Renal cortical epithelial cell (primary cell): ENCODE data around the gene QSOX1. TPM values are rescaled to one million over a fixed set of nuclear protein-coding genes. Genes with fewer than 3 reads are reported as not detected.
"Not testable (repeated sequence)": the region's sequence is repeated elsewhere in the genome, so short reads cannot be mapped to it uniquely, and the experiment has no call there.

ENCODE experiments used
- DNase-seq: peaks from one replicate; pipeline ENCODE4 v3.0.0-alpha.2; 2011; ENCODE audit warnings: low read depth
- total RNA-seq: library from RNA; depleted of rRNA; stranded (reverse); fragments of >200 nt; gene quantifications from 2 replicates; pipeline ENCODE4 v1.2.3, GENCODE V29; 2014

The QSOX1 gene
- total RNA-seq, 1 donor from 2014 or later, result 199 TPM

DNA sequence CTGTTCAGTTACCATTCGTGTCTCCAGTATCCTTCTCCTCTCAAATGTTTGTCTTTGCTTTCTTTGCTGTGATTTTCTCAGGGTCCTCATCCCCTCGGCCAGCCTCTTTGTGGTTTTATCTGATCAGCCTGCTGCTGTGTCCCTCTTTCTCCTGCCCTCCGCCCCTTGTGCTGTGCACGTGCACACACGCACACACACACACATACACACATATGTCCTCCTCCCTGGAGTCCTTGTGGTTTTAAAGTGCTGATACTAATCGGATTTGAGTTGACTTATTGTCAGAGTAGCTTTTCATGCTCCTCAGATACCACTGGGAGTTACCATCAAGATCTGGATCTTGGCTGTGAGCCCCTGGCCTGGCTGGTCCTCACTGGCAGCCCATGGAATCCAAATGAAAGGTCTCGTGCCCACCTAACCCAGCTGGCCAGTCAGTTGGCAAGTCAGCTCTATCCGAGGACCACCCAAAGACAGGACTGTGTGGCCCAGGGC, 34.1 kb downstream of the QSOX1 start:
- no peak for DNase-seq

DNA sequence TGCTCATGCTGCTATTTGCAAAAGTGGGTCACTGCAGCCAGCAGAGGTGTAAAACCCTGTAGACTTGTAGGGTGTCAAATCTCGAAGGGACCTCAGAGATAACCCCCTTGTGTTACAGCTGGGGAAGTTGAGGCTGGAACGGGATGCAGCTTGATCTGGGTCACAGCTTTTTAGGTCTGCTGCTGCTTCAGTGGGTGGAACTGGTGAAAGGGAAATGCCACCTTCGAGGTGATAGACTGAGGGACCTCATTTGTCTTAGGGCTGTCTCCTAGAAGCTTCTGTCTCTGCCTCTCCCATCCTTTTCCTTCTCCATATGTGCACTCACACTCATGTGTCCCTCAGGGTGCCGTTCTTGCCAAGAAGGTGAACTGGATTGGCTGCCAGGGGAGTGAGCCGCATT, 35.4 kb downstream of the QSOX1 start:
- DNase-seq, result no peak

DNA sequence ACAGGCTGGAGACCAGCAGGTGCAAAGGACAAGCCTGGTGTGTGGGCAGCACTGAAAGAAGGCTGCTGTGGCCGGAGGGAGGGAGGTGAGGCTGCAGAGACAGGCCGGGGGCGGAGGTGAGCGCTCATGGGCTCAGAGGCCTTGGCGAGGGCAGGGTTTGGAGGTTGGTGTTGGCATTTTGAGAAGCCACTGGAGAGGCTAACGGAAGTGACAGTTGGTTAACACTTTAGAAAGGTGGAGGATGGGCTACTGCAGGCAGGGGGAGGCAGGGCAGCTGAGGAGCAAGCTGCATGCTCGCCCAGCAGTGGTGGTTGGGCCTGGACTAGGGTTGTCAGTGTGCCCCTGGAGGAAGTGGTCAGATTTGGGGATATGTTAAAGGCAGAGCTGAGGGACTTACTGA, 37.5 kb downstream of the QSOX1 start:
- DNase-seq, result no peak

DNA sequence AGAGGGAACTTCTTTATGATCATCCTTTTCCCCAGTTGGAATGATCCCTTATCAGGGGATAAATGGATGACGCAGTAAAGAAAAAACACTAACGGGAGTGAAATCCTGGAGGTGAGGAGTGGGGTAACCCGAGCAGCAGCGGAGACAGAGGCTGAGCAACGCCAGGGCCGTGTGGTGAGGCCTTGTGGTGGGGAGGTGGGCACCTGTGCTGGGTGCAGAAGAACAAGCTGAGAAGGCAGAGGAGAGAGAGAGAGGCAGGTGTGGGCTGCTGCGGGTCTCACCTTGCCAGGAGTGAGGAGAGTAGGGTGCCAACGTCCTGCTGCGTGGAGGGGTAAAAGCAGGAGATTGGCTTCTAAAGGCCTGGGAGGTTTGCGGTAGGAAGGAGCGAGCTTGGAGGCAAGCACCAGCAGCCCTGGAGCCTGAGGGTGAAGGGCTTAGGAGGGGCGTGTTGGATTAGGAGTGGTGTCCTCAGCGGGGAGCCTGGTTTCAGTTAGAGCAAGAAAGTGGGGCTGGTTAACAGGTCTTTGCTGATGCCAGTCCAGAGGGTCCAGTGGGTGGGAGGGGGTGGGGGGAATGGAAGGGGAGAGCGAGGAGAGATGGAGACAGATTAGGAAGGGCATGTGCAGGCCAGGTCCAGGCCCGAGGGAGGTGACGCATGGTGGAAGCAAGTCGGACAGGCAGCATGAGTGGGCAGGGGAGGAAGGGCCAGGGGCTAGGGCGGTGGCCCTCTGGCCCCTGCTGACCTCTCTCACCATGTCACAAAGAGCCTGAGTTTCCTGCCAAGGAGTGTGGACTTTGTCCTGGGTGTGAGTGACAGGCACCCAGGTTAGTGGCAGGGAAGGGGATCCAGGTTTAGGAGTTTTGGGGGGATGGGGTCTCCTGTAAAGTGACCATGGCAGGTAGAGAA, 38.7 kb downstream of the QSOX1 start:
- DNase-seq, result no peak

DNA sequence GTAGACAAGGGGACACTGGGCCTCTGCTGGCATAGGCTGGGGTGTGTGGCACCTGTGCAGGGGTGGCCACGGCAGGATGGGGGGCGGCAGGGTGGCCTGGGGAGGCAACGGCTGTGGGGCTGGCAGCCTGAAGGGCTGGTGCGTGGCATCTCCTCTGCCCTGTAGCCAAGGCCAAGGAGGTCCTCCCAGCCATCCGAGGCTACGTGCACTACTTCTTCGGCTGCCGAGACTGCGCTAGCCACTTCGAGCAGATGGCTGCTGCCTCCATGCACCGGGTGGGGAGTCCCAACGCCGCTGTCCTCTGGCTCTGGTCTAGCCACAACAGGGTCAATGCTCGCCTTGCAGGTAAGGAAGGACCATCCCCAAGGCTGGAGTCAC, 39.4 kb downstream of the QSOX1 start:
- no peak for DNase-seq

DNA sequence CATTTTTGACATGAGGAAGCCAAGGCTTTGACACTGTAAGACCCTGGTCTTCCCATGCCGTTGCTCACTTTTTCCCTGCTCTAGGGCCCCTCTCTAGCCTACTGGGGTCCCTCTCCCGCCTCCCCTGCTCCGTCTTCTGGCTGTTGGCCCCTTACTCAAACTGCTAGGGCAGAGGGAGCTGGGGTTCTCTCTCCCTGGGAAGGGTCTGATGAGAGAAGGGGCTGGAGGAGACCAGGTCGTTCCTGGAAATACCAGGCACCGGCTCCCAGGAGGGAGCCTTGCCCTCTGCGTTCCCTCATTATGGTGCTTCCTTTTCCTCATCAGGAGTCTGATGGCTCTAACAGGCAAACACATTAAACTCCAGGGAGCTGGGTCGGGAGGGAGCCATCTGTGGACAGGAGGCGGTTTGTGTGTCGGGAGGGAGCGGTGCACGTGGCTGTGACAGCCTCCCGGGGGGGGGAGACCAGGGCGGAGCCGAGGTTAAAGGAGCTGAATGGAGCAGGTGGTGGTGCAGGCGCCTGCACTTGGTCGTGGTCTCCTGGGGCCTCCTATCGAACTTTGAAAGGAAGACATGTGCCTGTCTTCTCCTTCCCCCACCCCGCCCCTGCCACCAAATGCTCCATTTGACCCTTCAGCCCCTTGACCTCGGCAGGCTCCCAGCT, 40.0 kb downstream of the QSOX1 start:
- no peak for DNase-seq

DNA sequence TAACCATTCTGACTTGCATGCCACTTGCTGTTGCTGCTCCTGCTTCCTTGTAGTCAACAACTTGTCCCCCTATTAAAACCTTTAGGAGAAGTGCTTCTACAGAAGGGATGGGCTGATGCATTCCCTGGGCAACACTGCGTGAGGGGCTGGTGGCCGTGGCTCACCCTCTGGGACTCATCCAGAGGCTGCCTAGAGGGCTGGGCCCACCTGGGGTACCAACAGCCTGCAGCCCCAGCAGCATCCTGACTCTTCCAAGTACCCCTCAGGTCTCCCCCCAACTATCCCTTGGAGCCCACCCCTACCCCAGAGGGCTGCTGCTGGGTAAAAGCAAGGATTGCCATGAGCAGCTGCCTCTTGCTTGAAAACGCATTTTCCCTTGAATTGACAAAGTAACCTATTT, 40.7 kb downstream of the QSOX1 start:
- DNase-seq, result no peak

DNA sequence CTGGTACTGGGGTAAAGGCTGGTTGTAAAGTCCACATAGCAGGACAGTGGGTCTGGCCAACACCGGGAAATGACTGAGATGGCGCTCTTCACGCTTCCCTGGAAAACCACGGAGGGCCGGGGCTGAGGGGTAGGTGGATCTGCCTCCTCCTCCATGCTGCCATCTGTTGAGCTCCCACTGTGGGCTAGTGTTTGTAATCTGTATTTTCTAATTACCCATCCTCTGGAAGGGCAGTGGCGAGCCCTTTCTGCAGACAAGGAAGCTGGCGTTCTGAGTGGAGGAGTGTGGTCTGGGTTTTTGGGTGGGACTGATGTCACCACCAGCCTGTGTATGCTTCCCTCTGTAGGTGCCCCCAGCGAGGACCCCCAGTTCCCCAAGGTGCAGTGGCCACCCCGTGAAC, 41.2 kb downstream of the QSOX1 start:
- DNase-seq, result no peak

DNA sequence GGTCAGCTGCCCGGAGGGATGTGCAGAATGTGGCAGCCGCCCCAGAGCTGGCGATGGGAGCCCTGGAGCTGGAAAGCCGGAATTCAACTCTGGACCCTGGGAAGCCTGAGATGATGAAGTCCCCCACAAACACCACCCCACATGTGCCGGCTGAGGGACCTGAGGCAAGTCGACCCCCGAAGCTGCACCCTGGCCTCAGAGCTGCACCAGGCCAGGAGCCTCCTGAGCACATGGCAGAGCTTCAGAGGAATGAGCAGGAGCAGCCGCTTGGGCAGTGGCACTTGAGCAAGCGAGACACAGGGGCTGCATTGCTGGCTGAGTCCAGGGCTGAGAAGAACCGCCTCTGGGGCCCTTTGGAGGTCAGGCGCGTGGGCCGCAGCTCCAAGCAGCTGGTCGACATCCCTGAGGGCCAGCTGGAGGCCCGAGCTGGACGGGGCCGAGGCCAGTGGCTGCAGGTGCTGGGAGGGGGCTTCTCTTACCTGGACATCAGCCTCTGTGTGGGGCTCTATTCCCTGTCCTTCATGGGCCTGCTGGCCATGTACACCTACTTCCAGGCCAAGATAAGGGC, 41.9 kb downstream of the QSOX1 start:
- no peak for DNase-seq

DNA sequence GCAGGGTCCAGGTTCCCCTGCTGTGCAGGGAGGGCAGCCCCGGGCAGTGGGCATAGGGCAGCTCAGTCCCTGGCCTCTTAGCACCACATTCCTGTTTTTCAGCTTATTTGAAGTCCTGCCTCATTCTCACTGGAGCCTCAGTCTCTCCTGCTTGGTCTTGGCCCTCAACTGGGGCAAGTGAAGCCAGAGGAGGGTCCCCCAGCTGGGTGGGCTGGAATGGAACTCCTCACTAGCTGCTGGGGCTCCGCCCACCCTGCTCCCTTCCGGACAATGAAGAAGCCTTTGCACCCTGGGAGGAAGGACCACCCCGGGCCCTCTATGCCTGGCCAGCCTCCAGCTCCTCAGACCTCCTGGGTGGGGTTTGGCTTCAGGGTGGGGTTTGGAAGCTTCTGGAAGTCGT, 42.6 kb downstream of the QSOX1 start:
- DNase-seq, result no peak

DNA sequence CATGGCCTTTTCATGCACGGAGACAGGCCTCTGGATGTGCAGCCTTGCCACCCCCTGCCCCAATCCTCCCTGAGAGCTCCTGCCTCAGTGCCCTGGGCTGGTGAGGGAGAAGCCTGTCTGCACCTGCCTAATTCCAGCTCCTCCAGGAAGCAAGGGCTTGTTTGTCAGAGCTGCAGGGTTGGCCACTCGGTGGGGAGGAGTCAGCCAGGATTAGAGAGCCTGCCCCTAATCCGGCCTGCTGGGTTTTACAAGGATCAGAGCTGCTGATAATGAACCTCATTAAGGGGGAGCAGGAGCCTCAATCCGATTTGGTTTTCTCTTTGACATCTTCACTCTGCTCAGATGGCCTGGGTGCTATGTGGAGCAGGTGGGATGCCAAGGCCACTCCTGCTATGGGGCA, 43.5 kb downstream of the QSOX1 start:
- no peak for DNase-seq

DNA sequence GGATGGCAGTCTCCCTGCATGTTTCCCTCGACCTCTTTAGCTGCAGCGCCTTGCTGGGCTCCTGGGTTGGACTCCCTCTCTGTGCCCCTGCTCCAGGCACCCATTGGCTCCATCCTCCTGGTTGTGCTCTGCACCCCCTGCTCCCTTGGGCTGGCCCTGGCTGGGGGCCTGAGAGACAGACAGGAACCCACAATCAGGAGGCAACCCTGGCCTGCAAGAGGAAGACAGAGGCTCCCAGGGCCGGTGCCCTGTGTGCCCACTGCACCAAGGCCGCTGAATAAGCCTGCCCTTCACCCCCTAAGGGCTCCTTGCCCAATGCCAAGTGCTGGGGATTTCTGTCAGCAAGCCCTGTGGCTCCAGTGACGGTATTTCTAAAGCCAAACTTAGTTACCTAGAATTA, 43.9 kb downstream of the QSOX1 start:
- no peak for DNase-seq

DNA sequence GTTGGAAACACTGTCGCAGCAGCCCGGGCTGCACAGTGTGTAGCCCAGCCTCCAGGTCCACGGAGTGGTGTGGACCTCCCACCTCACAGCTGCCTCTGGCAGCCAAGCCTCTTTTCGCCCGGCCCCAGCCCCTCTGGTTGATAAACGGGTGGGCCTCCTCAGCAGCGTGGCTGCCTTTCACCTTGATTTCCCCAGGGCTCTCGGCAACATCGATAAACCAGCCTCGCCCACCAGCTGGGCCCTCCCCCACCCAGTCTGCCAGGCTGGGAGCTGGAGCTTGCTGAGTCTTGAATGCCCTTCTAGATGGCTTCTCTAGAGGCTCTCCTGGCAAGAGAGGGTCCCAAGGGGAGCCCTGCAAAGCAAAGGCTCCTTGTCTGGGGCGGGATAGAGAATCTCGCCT, 44.3 kb downstream of the QSOX1 start:
- no peak for DNase-seq

DNA sequence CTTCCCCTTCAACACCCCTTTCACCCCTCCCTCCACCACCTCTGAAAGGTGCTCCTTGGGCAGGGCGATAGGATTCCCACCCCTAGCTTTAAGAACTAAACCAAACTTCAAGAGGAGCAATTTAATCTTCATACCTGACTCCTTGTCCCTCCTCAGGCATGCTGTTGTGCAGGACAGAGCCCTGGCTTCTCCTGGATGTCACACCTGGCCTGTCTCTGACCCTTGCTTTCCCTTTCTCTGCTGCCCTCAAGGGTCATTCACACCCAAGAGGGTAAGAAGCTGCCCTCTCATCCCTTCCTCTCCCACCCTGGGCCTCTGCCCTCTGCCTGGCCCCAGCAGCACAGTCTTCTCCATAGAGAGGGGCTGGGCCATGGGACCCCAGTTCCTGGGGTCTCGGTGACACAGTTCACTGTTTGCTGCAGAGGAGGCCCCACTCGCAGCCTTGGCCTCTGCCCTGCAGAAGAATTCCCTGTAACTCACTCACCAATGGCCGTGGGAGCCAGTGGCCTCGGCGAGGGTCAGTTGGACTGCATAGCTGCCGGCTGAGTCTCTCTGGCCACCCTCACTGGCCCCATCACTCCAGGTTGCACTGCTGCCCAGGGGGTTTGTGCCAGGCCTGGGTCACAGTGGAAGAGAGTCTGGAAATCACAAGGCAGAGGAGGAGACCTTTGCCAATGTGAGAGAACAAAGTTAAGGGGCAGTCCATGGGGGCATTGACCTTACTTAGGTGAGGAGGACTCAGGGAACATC, 47.0 kb downstream of the QSOX1 start:
- DNase-seq, result no peak

DNA sequence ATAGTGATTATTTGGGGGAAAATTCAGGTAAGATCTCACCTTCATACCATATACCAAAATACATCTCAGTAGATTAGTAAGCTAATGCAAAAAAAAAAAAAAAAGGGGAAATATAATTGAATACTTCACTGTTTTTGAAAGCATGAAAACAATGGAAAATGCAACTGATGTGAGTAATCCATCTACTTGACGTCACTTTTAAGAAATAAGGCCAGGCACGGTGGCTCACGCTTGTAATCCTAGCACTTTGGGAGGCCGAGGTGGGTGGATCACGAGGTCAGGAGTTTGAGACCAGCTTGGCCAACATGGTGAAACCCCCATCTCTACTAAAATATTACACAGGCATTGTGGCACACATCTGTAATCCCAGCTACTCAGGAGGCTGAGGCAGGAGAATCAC, 47.9 kb downstream of the QSOX1 start:
- DNase-seq, result not testable (repeated sequence)

DNA sequence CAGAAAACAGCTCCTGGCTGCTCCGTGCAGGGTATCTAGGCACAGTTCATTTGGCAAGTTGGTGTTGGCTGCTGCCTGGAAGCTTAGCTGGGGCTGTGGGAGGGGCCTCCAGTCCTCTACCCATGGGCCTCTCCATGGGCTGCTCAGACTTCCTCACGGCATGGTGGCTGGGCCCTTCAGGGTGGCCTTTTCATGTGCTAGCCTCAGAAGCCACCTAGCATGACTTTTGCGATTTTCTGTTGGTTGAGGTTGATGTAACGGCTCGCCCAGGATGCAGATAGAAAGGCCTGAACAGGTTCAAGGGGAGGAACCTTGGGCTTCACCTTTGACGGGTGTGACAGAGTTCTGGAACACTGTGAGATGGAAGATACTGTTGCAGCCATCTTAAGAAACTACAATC, 49.6 kb downstream of the QSOX1 start:
- no peak for DNase-seq

DNA sequence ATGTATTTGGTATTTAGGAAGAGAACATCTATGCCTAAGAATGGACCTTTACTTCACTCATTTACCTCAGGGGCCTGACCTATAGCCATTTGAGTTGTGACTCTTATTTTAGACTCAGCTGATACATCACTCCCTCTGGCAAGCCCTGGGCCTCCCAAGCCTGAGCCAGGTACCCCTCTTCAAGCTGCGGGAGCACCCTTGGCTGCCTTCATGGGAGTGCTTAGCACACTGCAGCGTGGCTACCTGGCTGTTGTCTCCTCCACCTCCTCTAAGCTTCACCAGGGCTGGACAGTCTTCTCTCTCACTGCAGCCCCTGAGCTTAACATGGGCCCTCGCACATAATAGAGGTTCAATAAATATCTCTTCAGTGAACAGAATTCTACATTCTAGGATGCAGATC, 51.9 kb downstream of the QSOX1 start:
- no peak for DNase-seq

DNA sequence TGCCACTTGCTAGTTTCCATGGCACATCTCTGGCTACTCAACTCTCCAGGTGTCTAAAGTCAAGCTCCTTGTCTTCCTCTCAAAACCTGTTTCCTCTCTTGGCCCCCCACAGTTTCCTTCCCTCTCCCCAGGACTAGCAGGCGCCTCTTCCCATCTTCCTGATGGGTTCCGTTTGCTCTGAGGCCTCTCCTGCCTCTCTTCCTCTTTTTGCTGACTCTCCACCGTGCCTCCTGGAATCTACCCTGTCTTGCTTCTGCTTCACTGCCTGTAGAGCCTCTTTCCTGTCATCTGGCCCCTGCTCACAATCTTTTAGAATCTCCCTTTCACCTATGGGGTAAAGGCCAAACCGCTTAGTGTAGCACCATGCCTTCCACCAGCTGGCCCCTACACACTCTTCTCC, 53.6 kb downstream of the QSOX1 start:
- no peak for DNase-seq

DNA sequence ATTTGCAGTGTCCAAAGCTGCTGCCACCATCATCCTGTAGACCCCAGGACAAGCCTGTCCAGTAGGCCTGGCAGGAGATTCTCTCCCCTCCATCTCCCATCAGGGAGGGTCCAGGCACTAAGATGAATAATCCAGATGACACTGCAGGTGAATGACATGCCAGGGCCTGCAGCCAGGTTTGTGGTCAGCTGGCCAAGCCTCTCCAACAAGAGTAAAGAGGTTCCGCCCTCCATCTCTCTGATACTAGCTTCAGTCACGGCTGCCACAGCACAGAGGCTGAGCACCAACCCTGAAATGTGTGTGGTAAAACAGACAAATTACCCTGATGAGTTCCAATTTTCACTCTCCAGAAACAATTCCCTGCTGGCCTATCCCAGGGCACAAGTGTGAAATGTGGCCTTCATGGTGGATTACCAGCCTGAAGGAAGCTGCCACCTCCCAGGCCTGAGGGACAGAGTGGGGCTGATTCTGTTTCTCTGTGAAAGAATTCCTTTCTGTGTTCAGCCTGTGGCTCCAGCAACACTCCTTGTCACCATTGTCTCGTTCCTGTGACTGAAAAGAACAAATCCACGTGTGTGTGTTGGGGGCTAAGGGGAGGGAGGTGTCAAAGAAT, 55.4 kb downstream of the QSOX1 start:
- no peak for DNase-seq

DNA sequence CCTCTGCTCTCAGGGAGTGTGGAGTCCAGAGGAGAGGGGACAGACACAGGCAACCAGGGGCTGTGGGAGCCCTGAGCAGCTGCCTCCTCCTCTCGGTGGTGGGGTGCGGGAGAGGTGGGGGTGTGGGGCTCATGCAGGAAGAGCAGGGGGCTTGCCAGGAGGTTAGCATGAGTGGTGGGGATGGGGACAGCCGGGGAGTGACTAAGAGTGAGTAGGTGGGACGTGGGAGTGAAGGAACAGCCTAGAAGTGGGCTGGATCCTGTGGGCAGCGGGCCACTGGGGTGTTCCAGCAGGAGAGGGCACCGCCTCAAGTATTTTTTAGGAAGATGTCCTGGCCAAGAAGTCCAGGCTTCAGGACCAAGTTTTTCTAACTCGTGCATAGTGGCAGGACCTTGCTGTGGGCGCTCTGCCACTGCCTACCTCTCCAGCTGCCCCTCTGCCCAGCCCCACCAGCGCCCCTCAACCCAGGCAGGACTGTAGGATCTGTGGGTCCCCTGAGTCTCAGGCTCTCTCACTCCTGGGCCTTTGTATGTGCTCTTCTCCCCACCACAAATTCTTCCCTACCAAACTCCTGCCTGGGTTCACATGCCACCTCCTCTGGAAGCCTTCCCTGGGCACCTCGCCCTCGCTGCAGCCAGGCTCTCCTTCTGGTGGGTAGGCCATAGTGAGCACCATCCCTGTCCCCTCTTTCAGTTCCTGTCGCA, 56.6 kb downstream of the QSOX1 start:
- DNase-seq, result no peak

DNA sequence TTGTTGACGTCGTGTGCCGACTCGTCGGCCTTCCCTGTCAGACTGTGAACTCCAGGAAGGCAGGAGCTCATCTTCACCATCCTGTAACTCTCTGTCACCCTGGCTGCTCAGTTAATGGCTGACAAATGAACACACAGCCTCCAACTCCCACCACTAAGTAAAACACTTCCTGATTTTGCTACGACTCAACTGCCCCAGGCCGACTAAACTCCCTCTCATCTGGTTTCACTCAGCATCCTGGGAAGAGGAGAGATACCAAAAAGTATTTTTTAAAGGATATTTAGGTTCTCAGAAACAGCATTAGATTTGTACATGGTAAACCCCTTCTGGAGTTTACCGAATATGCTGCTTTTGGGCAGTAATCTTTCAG, 57.2 kb downstream of the QSOX1 start:
- no peak for DNase-seq
